A673 (cell line): ENCODE data around the gene MGAT5B. TPM values are rescaled to one million over a fixed set of nuclear protein-coding genes. Genes with fewer than 3 reads are reported as not detected.
"Not testable (repeated sequence)": the region's sequence is repeated elsewhere in the genome, so short reads cannot be mapped to it uniquely, and the experiment has no call there.

Source experiments
- BruUV-seq: library from RNA; stranded (reverse); fragments of 400-500 nt; replicated peaks from 2 replicates; lab custom pipeline; 2021; lab: Mats Ljungman, UMichigan
- CTCF ChIA-PET: fragments of 300-600 bp; sonication (Branson Sonifier 250); formaldehyde crosslinking; loops from one replicate; lab custom pipeline; 2022; ENCODE audit warnings: antibody characterized with exemption; lab: Charles Lee
- POLR2A ChIA-PET: fragments of 300-600 bp; sonication (Branson Sonifier 250); formaldehyde crosslinking; loops from one replicate; lab custom pipeline; 2022; ENCODE audit warnings: antibody characterized with exemption; ENCODE audit not compliant: low non-redundant PET; lab: Charles Lee
- DNase-seq: peaks from one replicate; pipeline ENCODE4 v3.0.0-alpha.2; 2015; ENCODE audit warnings: low spot score
- H3K27ac ChIP-seq: fragments of 200-600 bp; sonication (generic); 2 replicates; pipeline ENCODE4 v1.5.1; 2016; ENCODE audit warnings: mixed run types, low read depth, mild to moderate bottlenecking, mixed read lengths, antibody characterized with exemption, low read length; ENCODE audit not compliant: poor library complexity, severe bottlenecking
- H3K27me3 ChIP-seq: fragments of 200-600 bp; sonication (generic); replicated peaks from 2 replicates; pipeline ENCODE4 v1.6.1; 2017; ENCODE audit warnings: mixed run types, low read depth, mild to moderate bottlenecking, mixed read lengths, antibody characterized with exemption, low read length; ENCODE audit not compliant: insufficient read depth, poor library complexity
- H3K36me3 ChIP-seq: fragments of 200-600 bp; sonication (generic); 2 replicates; pipeline ENCODE4 v1.6.1; 2016; ENCODE audit warnings: mixed run types, mild to moderate bottlenecking, mixed read lengths, antibody characterized with exemption, low read length; ENCODE audit not compliant: insufficient read depth, poor library complexity, severe bottlenecking
- H3K4me1 ChIP-seq: fragments of 200-600 bp; sonication (generic); 2 replicates; pipeline ENCODE4 v1.6.1; 2017; ENCODE audit warnings: mixed run types, mild to moderate bottlenecking, mixed read lengths, antibody characterized with exemption, low read length; ENCODE audit not compliant: insufficient read depth, poor library complexity, severe bottlenecking
- H3K4me3 ChIP-seq: fragments of 200-600 bp; sonication (generic); 2 replicates; pipeline ENCODE4 v1.5.1; 2016; ENCODE audit warnings: low read depth, mixed run types, mild to moderate bottlenecking, mixed read lengths, low read length; ENCODE audit not compliant: poor library complexity, severe bottlenecking
- H3K9me3 ChIP-seq: fragments of 200-600 bp; sonication (generic); 2 replicates; pipeline ENCODE4 v1.6.1; 2016; ENCODE audit warnings: mixed run types, low read depth, mild to moderate bottlenecking, mixed read lengths, antibody characterized with exemption, low read length; ENCODE audit not compliant: poor library complexity, severe bottlenecking
- EZH2 ChIP-seq: fragments of 200-600 bp; sonication (generic); IDR thresholded peaks from 2 replicates; pipeline ENCODE4 v1.6.1; 2017; ENCODE audit warnings: borderline replicate concordance, low read depth, mild to moderate bottlenecking, mixed read lengths, antibody characterized with exemption, low read length; ENCODE audit not compliant: poor library complexity, severe bottlenecking
- intact Hi-C: fragments of 100-400 bp; cut with micrococcal nuclease; formaldehyde crosslinking; loops from one replicate; pipeline ENCODE4 v1.10.0; 2022; ENCODE audit not compliant: unreplicated experiment
- total RNA-seq: library from RNA; stranded (reverse); gene quantifications from 2 replicates; pipeline ENCODE4 v1.2.3, GENCODE V29; 2021
- TF ChIP-seq, protein P1 (sequence below): fragments of 300-800, 200-600 bp; sonication (generic); conservative IDR thresholded peaks from 2 replicates; pipeline ENCODE4 v1.5.1; 2017; ENCODE audit warnings: low read depth, mild to moderate bottlenecking, antibody characterized with exemption, low read length, moderate library complexity, mixed read lengths

The MGAT5B gene
- total RNA-seq, 1 experiment from 2014 or later = 1.1 TPM

- no TSS peak for BruUV-seq
- no peak for TF ChIP-seq EZH2
- TF ChIP-seq, protein P1, sequence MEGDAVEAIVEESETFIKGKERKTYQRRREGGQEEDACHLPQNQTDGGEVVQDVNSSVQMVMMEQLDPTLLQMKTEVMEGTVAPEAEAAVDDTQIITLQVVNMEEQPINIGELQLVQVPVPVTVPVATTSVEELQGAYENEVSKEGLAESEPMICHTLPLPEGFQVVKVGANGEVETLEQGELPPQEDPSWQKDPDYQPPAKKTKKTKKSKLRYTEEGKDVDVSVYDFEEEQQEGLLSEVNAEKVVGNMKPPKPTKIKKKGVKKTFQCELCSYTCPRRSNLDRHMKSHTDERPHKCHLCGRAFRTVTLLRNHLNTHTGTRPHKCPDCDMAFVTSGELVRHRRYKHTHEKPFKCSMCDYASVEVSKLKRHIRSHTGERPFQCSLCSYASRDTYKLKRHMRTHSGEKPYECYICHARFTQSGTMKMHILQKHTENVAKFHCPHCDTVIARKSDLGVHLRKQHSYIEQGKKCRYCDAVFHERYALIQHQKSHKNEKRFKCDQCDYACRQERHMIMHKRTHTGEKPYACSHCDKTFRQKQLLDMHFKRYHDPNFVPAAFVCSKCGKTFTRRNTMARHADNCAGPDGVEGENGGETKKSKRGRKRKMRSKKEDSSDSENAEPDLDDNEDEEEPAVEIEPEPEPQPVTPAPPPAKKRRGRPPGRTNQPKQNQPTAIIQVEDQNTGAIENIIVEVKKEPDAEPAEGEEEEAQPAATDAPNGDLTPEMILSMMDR = no peak
- DNase-seq = peak; percentile 70
- intact Hi-C loops = no loop called here
- Histone ChIP-seq H3K4me1 (peaks cover 41% of the 10 kb centered on the region), H3K27me3 (no peaks in the 10 kb centered on the region), H3K27ac (peak overlapping the region; percentile 70), H3K4me3 (peak overlapping the region; percentile 38), H3K9me3 (no peaks in the 10 kb centered on the region), H3K36me3 (no peaks in the 10 kb centered on the region)
- ChIA-PET POLR2A (no interaction called here), CTCF (no interaction called here)
Observed at GRCh38 chr17:76840884-76841775, 27.1 kb upstream of the MGAT5B start.

DNA sequence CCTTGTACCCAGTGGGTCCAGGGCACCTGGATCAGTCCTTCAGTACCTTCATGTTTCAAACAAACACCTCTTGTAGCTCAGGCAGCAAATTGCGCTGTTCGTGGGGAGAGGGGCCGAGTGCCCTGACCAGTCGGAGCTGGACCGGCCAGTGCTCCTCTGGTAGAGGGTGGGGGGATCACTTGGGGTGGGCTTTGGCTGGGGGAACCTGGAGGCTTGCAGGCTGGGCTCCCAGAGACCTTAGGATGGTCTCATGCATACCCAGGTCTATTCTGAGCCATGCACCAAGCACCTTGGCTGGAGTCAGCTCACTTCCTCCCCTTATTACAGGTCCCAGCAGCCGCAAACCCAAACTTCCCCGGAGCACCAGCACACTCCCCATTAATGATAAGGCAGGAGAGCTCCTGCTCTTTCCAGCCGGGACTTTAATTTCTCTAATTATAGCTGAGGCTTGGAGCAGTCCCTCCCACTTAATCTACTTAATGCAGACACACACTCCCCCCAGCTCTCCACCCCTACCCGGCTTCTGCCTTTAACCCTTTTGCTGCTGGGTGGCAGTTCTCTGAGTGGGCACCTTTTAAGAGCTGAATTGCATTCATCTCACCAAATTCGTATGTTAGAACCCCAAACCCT, 26.3 kb upstream of the MGAT5B start:
- intact Hi-C loops = no loop called here
- peak overlapping the region; percentile 70 for H3K27ac ChIP-seq
- BruUV-seq = no TSS peak
- no peaks in the 10 kb centered on the region for H3K27me3 ChIP-seq
- TF ChIP-seq, protein P1 = no peak
- TF ChIP-seq EZH2 = no peak
- peaks cover 41% of the 10 kb centered on the region for H3K4me1 ChIP-seq
- ChIA-PET CTCF (no interaction called here), POLR2A (no interaction called here)
- peak; percentile 89 for DNase-seq
- no peaks in the 10 kb centered on the region for H3K36me3 ChIP-seq
- H3K9me3 ChIP-seq = no peaks in the 10 kb centered on the region
- H3K4me3 ChIP-seq = peak overlapping the region; percentile 38

- H3K36me3 ChIP-seq, H3K27ac ChIP-seq, H3K27me3 ChIP-seq, BruUV-seq, CTCF ChIA-PET, intact Hi-C loops, POLR2A ChIA-PET, H3K9me3 ChIP-seq, DNase-seq, H3K4me3 ChIP-seq: not testable (repeated sequence)
- H3K4me1 ChIP-seq = peaks cover 41% of the 10 kb centered on the region
Observed at GRCh38 chr17:76843068-76843467, 25.1 kb upstream of the MGAT5B start.
